GM21786 (cell line): ENCODE data around the gene GRIA2.
"Not testable (repeated sequence)": the region's sequence is repeated elsewhere in the genome, so short reads cannot be mapped to it uniquely, and the experiment has no call there.

ENCODE experiments used
- ATAC-seq: cut with Tn5 transposase; IDR thresholded peaks from one replicate; pipeline ENCODE4 v1.9.1; 2021; ENCODE audit not compliant: unreplicated experiment

GRIA2 gene

GRCh38 chr4:157258165-157258564, 37.6 kb downstream of the GRIA2 start:
- ATAC-seq, result not testable (repeated sequence)

- ATAC-seq, result no peak
Measured at GRCh38 chr4:157265281-157265680, 44.8 kb downstream of the GRIA2 start.

GRCh38 chr4:157270108-157270507, 49.6 kb downstream of the GRIA2 start:
- no peak for ATAC-seq

GRCh38 chr4:157270552-157270951, 50.0 kb downstream of the GRIA2 start:
- ATAC-seq, result no peak

GRCh38 chr4:157271166-157271869, 50.8 kb downstream of the GRIA2 start:
- no peak for ATAC-seq

GRCh38 chr4:157280673-157281072, 60.1 kb downstream of the GRIA2 start:
- ATAC-seq, result no peak

GRCh38 chr4:157282019-157282418, 61.5 kb downstream of the GRIA2 start:
- no peak for ATAC-seq

- no peak for ATAC-seq
Measured at GRCh38 chr4:157287445-157287844, 66.9 kb downstream of the GRIA2 start.

GRCh38 chr4:157290622-157291021, 70.1 kb downstream of the GRIA2 start:
- ATAC-seq, result no peak

GRCh38 chr4:157291071-157291470, 70.5 kb downstream of the GRIA2 start:
- ATAC-seq, result no peak

- ATAC-seq, result no peak
Measured at GRCh38 chr4:157293673-157294072, 73.1 kb downstream of the GRIA2 start.

GRCh38 chr4:157294575-157294974, 74.0 kb downstream of the GRIA2 start:
- ATAC-seq, result no peak

- no peak for ATAC-seq
Measured at GRCh38 chr4:157300701-157301100, 80.2 kb downstream of the GRIA2 start.

- no peak for ATAC-seq
Measured at GRCh38 chr4:157303471-157303960, 83.0 kb downstream of the GRIA2 start.

GRCh38 chr4:157304769-157305168, 84.2 kb downstream of the GRIA2 start:
- ATAC-seq, result no peak

GRCh38 chr4:157312702-157313101, 92.2 kb downstream of the GRIA2 start:
- no peak for ATAC-seq

GRCh38 chr4:157314906-157315305, 94.4 kb downstream of the GRIA2 start:
- ATAC-seq, result no peak

GRCh38 chr4:157315968-157316367, 95.4 kb downstream of the GRIA2 start:
- ATAC-seq, result no peak

GRCh38 chr4:157320092-157320491, 99.6 kb downstream of the GRIA2 start:
- no peak for ATAC-seq

- no peak for ATAC-seq
Measured at GRCh38 chr4:157327666-157328065, 107.1 kb downstream of the GRIA2 start.

- ATAC-seq, result no peak
Measured at GRCh38 chr4:157357887-157358286, 137.4 kb downstream of the GRIA2 start.

- ATAC-seq, result no peak
Measured at GRCh38 chr4:157358439-157358838, 137.9 kb downstream of the GRIA2 start.

- no peak for ATAC-seq
Measured at GRCh38 chr4:157358851-157359250, 138.3 kb downstream of the GRIA2 start.
